Thyroid gland (tissue), 4 donors: ENCODE measurements around the gene CAMK1D.

Source experiments
- CTCF ChIP-seq, 6 experiments: fragments of 200-600 bp in 3 of 6; fragments of 450-650 bp in 3 of 6; sonication (generic) in 3 of 6; IDR thresholded peaks; one replicate each; pipeline ENCODE4 v1.5.1; 2016 to 2019; ENCODE audit warnings: antibody characterized with exemption in 6 of 6, mild to moderate bottlenecking in 2 of 6, inconsistent platforms in 1 of 6, moderate library complexity in 1 of 6
- POLR2A ChIP-seq, 2 donors: fragments of 450-650 bp; IDR thresholded peaks; one replicate each; pipeline ENCODE4 v1.6.1; 2017; ENCODE audit warnings: antibody characterized with exemption in 2 of 2, mild to moderate bottlenecking in 2 of 2, moderate library complexity in 1 of 2

- no peak for TF ChIP-seq CTCF (IDR thresholded peaks at IDR 0.05)
- no peak for TF ChIP-seq POLR2A (IDR thresholded peaks at IDR 0.05)
These were observed 279.8 kb downstream of the CAMK1D start for GRCh38 chr10:12628964-12629766.
